GM12878 (cell line): ENCODE results near the gene TGFB2. TPM values are rescaled to one million over a fixed set of nuclear protein-coding genes. Genes with fewer than 3 reads are reported as not detected.

Source experiments
- ATAC-seq: fragments of 200-7000 bp; cut with Tn5 transposase; 3 replicates; pipeline ENCODE4 v1.9.1; 2020; ENCODE audit warnings: mild to moderate bottlenecking, moderate library complexity
- BruUV-seq: library from RNA; stranded (reverse); fragments of 400-500 nt; replicated peaks from 2 replicates; lab custom pipeline; 2021; lab: Mats Ljungman, UMichigan
- CTCF ChIA-PET: fragments of 300-600 bp; sonication (Branson Sonifier 250); formaldehyde crosslinking; extraction: SDS; loops from one replicate; lab custom pipeline; 2021; ENCODE audit warnings: inconsistent platforms; lab: Yijun Ruan, JAX
- POLR2A ChIA-PET: fragments of 350-600 bp; formaldehyde crosslinking; extraction: SDS; loops from one replicate; lab custom pipeline; 2021; ENCODE audit warnings: inconsistent platforms; lab: Charles Lee
- RAD21 ChIA-PET: fragments of 300-600 bp; sonication (Branson Sonifier 250); formaldehyde crosslinking; loops from one replicate; lab custom pipeline; 2023; ENCODE audit warnings: antibody characterized with exemption; ENCODE audit not compliant: unreplicated experiment; lab: Charles Lee
- SMC1A ChIA-PET: fragments of 300-600 bp; sonication (Branson Sonifier 250); formaldehyde crosslinking; loops from one replicate; lab custom pipeline; 2023; ENCODE audit not compliant: unreplicated experiment, uncharacterized antibody; lab: Charles Lee
- DNase-seq: peaks from one replicate; pipeline ENCODE4 v3.0.0-alpha.2; 2011; ENCODE audit warnings: low read depth, low spot score
- FAIRE-seq: peaks from 3 replicates; lab custom pipeline; 2011; peaks lifted over from hg19 to GRCh38; lab: Jason Lieb, UNC
- H2AFZ ChIP-seq: 2 replicates; pipeline ENCODE4 v1.6.0; 2011; ENCODE audit warnings: low read depth, low read length, control low read depth; ENCODE audit not compliant: control insufficient read depth
- H3K27ac ChIP-seq: 2 replicates; pipeline ENCODE4 v1.5.1; 2011; ENCODE audit warnings: control low read depth; ENCODE audit not compliant: control insufficient read depth, insufficient read depth
- H3K27me3 ChIP-seq, 2 experiments: replicated peaks in 1 of 2; 2 replicates each; pipeline versions ENCODE4 v1.6.0 to v1.6.1; 2011; ENCODE audit warnings: low read length in 1 of 2; ENCODE audit not compliant: control insufficient read depth in 2 of 2, insufficient read depth in 2 of 2
- H3K36me3 ChIP-seq, 2 experiments: 2 replicates each; pipeline ENCODE4 v1.5.1; 2011; ENCODE audit warnings: low read length in 1 of 2; ENCODE audit not compliant: control insufficient read depth in 2 of 2, insufficient read depth in 2 of 2
- H3K4me1 ChIP-seq: 2 replicates; pipeline ENCODE4 v1.6.1; 2011; ENCODE audit warnings: mild to moderate bottlenecking, low read length, moderate library complexity, mixed read lengths; ENCODE audit not compliant: control insufficient read depth, insufficient read depth
- H3K4me2 ChIP-seq: 2 replicates; pipeline ENCODE4 v1.6.0; 2011; ENCODE audit warnings: control low read depth; ENCODE audit not compliant: control insufficient read depth, insufficient read depth
- H3K4me3 ChIP-seq: fragments of 200-600 bp; sonication (generic); 2 replicates; pipeline ENCODE4 v1.5.1; 2016
- H3K79me2 ChIP-seq: 2 replicates; pipeline ENCODE4 v1.6.0; 2011; ENCODE audit warnings: low read length; ENCODE audit not compliant: control insufficient read depth, insufficient read depth
- H3K9ac ChIP-seq: 2 replicates; pipeline ENCODE4 v1.8.0; 2011; ENCODE audit warnings: low read length, control low read depth, mixed read lengths; ENCODE audit not compliant: control insufficient read depth, insufficient read depth
- H3K9me3 ChIP-seq: replicated peaks from 3 replicates; pipeline ENCODE4 v1.5.1; 2011; ENCODE audit warnings: mild to moderate bottlenecking, low read length; ENCODE audit not compliant: control insufficient read depth, insufficient read depth
- H4K20me1 ChIP-seq: 2 replicates; pipeline ENCODE4 v1.6.0; 2011; ENCODE audit not compliant: control insufficient read depth, insufficient read depth
- NFIC ChIP-seq: IDR thresholded peaks from 2 replicates; pipeline ENCODE4 v1.6.1; 2012; ENCODE audit warnings: low read depth, mild to moderate bottlenecking, inconsistent platforms, low read length, moderate library complexity
- SUPT20H ChIP-seq: IDR thresholded peaks from 2 replicates; pipeline ENCODE4 v1.6.1; 2011; ENCODE audit warnings: low read depth, mild to moderate bottlenecking, low read length, moderate library complexity, borderline replicate concordance; ENCODE audit not compliant: control insufficient read depth
- SUZ12 ChIP-seq: fragments of 200-600 bp; sonication (generic); IDR thresholded peaks from one replicate; pipeline ENCODE4 v1.6.1; 2018; ENCODE audit warnings: antibody characterized with exemption, mild to moderate bottlenecking; ENCODE audit not compliant: unreplicated experiment
- YBX1 ChIP-seq: fragments of 450-650 bp; IDR thresholded peaks from 2 replicates; pipeline ENCODE4 v1.6.1; 2016; ENCODE audit warnings: antibody characterized with exemption
- ZBTB33 ChIP-seq: fragments of 450-650 bp; IDR thresholded peaks from 2 replicates; pipeline ENCODE4 v1.6.1; 2017; ENCODE audit warnings: mild to moderate bottlenecking
- WGBS: methylation state at CpG from one replicate; pipeline ENCODE4 v1.1.6; 2016; ENCODE audit warnings: low lambda C conversion rate; ENCODE audit not compliant: insufficient replicate concordance, insufficient coverage; ENCODE audit errors: missing lambda C conversion rate; 5-methylcytosine and 5-hydroxymethylcytosine counted together
- in situ Hi-C: fragments of 300-500 bp; cut with MboI; formaldehyde crosslinking; loops from 9 replicates; pipeline ENCODE4 v1.14.3; 2018; ENCODE audit warnings: mixed read lengths
- intact Hi-C: fragments of 100-400 bp; cut with micrococcal nuclease; formaldehyde crosslinking; loops from one replicate; pipeline ENCODE4 v1.14.2; 2022; ENCODE audit not compliant: unreplicated experiment
- polyA plus RNA-seq, 11 experiments: library from polyadenylated mRNA; depleted of rRNA in 4 of 11; unstranded in 6 of 11; stranded (reverse) in 5 of 11; fragments of >200 nt; fragmentation: Nextera tagmentation in 4 of 11; fragmentation: Illumina TruSeq in 1 of 11; extraction: Ambion mirVana in 4 of 11; extraction: Trizol in 1 of 11; gene quantifications; 1 replicate in 1 of 11; 2 replicates in 10 of 11; pipeline versions ENCODE4 v1.2.1 to v1.2.3, GENCODE V29; 2011 to 2016; ENCODE audit warnings: inconsistent platforms in 2 of 11, missing spikeins in 2 of 11, low read depth in 1 of 11
- total RNA-seq, 4 experiments: library from RNA; depleted of rRNA in 3 of 4; stranded (reverse); fragments of >200 nt in 3 of 4; fragmentation: Illumina TruSeq in 1 of 4; extraction: Trizol in 1 of 4; gene quantifications; 2 replicates each; pipeline versions ENCODE4 v1.2.1 to v1.2.3, GENCODE V29; 2013 to 2021

TGFB2 gene
- total and polyA plus RNA-seq, 10 of the 15 experiments (the other 5 are each of a cell fraction or from before 2014, with no cell fraction given): 0.03 to 0.11 (median 0.04) TPM; not detected in 6

- no peak for TF ChIP-seq SUPT20H
- no peak for TF ChIP-seq YBX1
- no peak for TF ChIP-seq NFIC
- TF ChIP-seq ZBTB33: no peak
- no peak for TF ChIP-seq SUZ12
- TF ChIP-seq, all 136 proteins: peak for 0
- Histone ChIP-seq H2AFZ (no peak overlapping the region), H3K79me2 (no peaks in the 10 kb centered on the region), H3K9me3 (no peaks in the 10 kb centered on the region), H3K36me3 (no peaks in the 10 kb centered on the region), H3K4me1 (no peaks in the 10 kb centered on the region), H3K27ac (no peak overlapping the region), H4K20me1 (no peaks in the 10 kb centered on the region), H3K4me3 (no peak overlapping the region), H3K27me3 (no peaks in the 10 kb centered on the region), H3K4me2 (no peak overlapping the region), H3K9ac (no peak overlapping the region)
- ChIA-PET RAD21 (no interaction called here), POLR2A (interaction anchor here (0.6 kb wide), 1 partner anchor 1273 kb away, joined by 8 read pairs; no protein-coding TSS in a partner anchor), CTCF (no interaction called here), SMC1A (no interaction called here)
- no peak for ATAC-seq
- BruUV-seq: no TSS peak
- WGBS: 52% methylated on average over 5 of the region's 5 CpGs
- intact Hi-C loops: no loop called here
- FAIRE-seq: no peak
- in situ Hi-C loops: no loop called here
- no peak for DNase-seq
Measured at GRCh38 chr1:218482683-218483082, 137.5 kb downstream of the TGFB2 start.
